K562 (cell line): ENCODE measurements around the gene TRIP10. TPM values are rescaled to one million over a fixed set of nuclear protein-coding genes. Genes with fewer than 3 reads are reported as not detected.

ENCODE experiments used
- BHLHE40 ChIP-seq: IDR thresholded peaks from 2 replicates; pipeline ENCODE4 v1.6.1; 2011; ENCODE audit warnings: low read length, improper control_type of control experiment
- CGGBP1 ChIP-seq: fragments of 250-450 bp; sonication (Bioruptor Pico); IDR thresholded peaks from 2 replicates; pipeline ENCODE4 v1.9.0; 2021; ENCODE audit warnings: mild to moderate bottlenecking
- CHD4 ChIP-seq: fragments of 200-600 bp; sonication (generic); IDR thresholded peaks from 3 replicates; pipeline ENCODE4 v1.6.1; 2012; ENCODE audit warnings: low read depth, mild to moderate bottlenecking, mixed read lengths, low read length, inconsistent platforms; ENCODE audit not compliant: insufficient read depth, insufficient replicate concordance, poor library complexity, severe bottlenecking
- COPS2 ChIP-seq: fragments of 450-650 bp; conservative IDR thresholded peaks from 2 replicates; pipeline ENCODE4 v1.6.1; 2016; ENCODE audit warnings: mild to moderate bottlenecking, moderate library complexity
- DLX4 ChIP-seq: fragments of 250-450 bp; sonication (Bioruptor Pico); IDR thresholded peaks from 2 replicates; pipeline ENCODE4 v1.6.1; 2021; ENCODE audit warnings: mild to moderate bottlenecking
- E2F1 ChIP-seq: sonication (generic); formaldehyde crosslinking; IDR thresholded peaks from 2 replicates; pipeline ENCODE4 v1.8.1; 2023; ENCODE audit warnings: mild to moderate bottlenecking, missing genetic modification reagents, moderate library complexity
- ELF1 ChIP-seq: fragments of 200-800 bp; sonication (Bioruptor generic); IDR thresholded peaks from 2 replicates; pipeline ENCODE4 v1.6.1; 2016; ENCODE audit warnings: missing genetic modification characterization, missing compliant biosample characterization
- IRF2 ChIP-seq: sonication (generic); formaldehyde crosslinking; IDR thresholded peaks from 2 replicates; pipeline ENCODE4 v1.8.1; 2022; ENCODE audit warnings: mild to moderate bottlenecking, missing genetic modification reagents
- IRF9 ChIP-seq: fragments of 450-650 bp; IDR thresholded peaks from 2 replicates; pipeline ENCODE4 v1.6.1; 2016; ENCODE audit warnings: missing biosample characterization, missing genetic modification characterization
- KHSRP ChIP-seq: fragments of 450-650 bp; IDR thresholded peaks from 2 replicates; pipeline ENCODE4 v1.6.1; 2017
- NR0B1 ChIP-seq: fragments of 450-650 bp; IDR thresholded peaks from one replicate; pipeline ENCODE4 v1.6.1; 2018; ENCODE audit warnings: mild to moderate bottlenecking, moderate library complexity; ENCODE audit not compliant: partially characterized antibody
- PHB2 ChIP-seq: fragments of 450-650 bp; IDR thresholded peaks from 2 replicates; pipeline ENCODE4 v1.6.1; 2017; ENCODE audit warnings: low read depth
- POLR3G ChIP-seq: IDR thresholded peaks from 2 replicates; pipeline ENCODE4 v1.6.1; 2011; ENCODE audit not compliant: insufficient read length, insufficient replicate concordance; ENCODE audit errors: extremely low read depth
- RBM22 ChIP-seq: fragments of 200-400 bp; formaldehyde crosslinking; IDR thresholded peaks from 2 replicates; pipeline ENCODE4 v1.6.1; 2018; ENCODE audit warnings: low read length, low read depth; ENCODE audit not compliant: poor library complexity, severe bottlenecking
- RBM25 ChIP-seq: fragments of 200-400 bp; formaldehyde crosslinking; IDR thresholded peaks from 2 replicates; pipeline ENCODE4 v1.6.1; 2018; ENCODE audit warnings: low read length, low read depth, moderate library complexity; ENCODE audit not compliant: severe bottlenecking
- RCOR1 ChIP-seq, 2 experiments: IDR thresholded peaks; 2 replicates each; pipeline ENCODE4 v1.6.1; 2012; ENCODE audit warnings: low read depth in 2 of 2, low read length in 2 of 2, borderline replicate concordance in 1 of 2, improper control_type of control experiment in 1 of 2
- SNRNP70 ChIP-seq: fragments of 200-400 bp; formaldehyde crosslinking; optimal IDR thresholded peaks from 2 replicates; pipeline ENCODE3; 2017; ENCODE audit warnings: low read depth, low read length
- TAF15 ChIP-seq: fragments of 200-400 bp; formaldehyde crosslinking; IDR thresholded peaks from 2 replicates; pipeline ENCODE4 v1.6.1; 2017; ENCODE audit warnings: mild to moderate bottlenecking, low read depth, low read length, moderate library complexity
- TAL1 ChIP-seq: fragments of 450-650 bp; IDR thresholded peaks from 2 replicates; pipeline ENCODE4 v1.6.1; 2016; ENCODE audit warnings: mild to moderate bottlenecking
- ZFPM2 ChIP-seq: fragments of 250-450 bp; sonication (Bioruptor Pico); IDR thresholded peaks from 2 replicates; pipeline ENCODE4 v1.5.1; 2022; ENCODE audit warnings: mild to moderate bottlenecking
- ZNF217 ChIP-seq: sonication (generic); formaldehyde crosslinking; IDR thresholded peaks from 2 replicates; pipeline ENCODE4 v1.8.0; 2022; ENCODE audit warnings: mild to moderate bottlenecking, missing genetic modification reagents
- polyA plus RNA-seq, 8 experiments: library from polyadenylated mRNA; depleted of rRNA in 4 of 8; stranded (reverse) in 5 of 8; unstranded in 3 of 8; fragments of >200 nt; fragmentation: Nextera tagmentation in 2 of 8; fragmentation: Illumina TruSeq in 1 of 8; extraction: Ambion mirVana in 2 of 8; extraction: Trizol in 1 of 8; gene quantifications; 2 replicates each; pipeline versions ENCODE4 v1.2.1 to v1.2.3, GENCODE V29; 2011 to 2014; ENCODE audit warnings: inconsistent platforms in 1 of 8, missing spikeins in 1 of 8
- total RNA-seq, 7 experiments: library from RNA; depleted of rRNA in 6 of 7; stranded (reverse); fragments of >200 nt in 6 of 7; fragmentation: Illumina TruSeq in 2 of 7; extraction: Trizol in 2 of 7; gene quantifications; 2 replicates each; pipeline versions ENCODE4 v1.2.1 to v1.2.3, GENCODE V29; 2011 to 2021; ENCODE audit warnings: low replicate concordance in 1 of 7
- TF ChIP-seq, protein P1 (sequence below): sonication (generic); formaldehyde crosslinking; IDR thresholded peaks from 2 replicates; pipeline ENCODE4 v1.8.0; 2023; ENCODE audit warnings: mild to moderate bottlenecking, missing genetic modification reagents

TRIP10 gene
- total and polyA plus RNA-seq, 9 of the 15 experiments (the other 6 are each of a cell fraction or from before 2014, with no cell fraction given) = 1.2 to 66.8 (median 36.1) TPM

- TF ChIP-seq IRF2 (CRISPR knock-in tag) = no peak
- TF ChIP-seq, protein P1, sequence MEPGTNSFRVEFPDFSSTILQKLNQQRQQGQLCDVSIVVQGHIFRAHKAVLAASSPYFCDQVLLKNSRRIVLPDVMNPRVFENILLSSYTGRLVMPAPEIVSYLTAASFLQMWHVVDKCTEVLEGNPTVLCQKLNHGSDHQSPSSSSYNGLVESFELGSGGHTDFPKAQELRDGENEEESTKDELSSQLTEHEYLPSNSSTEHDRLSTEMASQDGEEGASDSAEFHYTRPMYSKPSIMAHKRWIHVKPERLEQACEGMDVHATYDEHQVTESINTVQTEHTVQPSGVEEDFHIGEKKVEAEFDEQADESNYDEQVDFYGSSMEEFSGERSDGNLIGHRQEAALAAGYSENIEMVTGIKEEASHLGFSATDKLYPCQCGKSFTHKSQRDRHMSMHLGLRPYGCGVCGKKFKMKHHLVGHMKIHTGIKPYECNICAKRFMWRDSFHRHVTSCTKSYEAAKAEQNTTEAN (CRISPR knock-in tag) = 0 out of 2 replicates have a peak, but pooled peaks have one; percentile 27
- no peak for TF ChIP-seq CGGBP1 (CRISPR knock-in tag)
- TF ChIP-seq ELF1 (tag) = peak; percentile 93
- no peak for TF ChIP-seq CHD4
- no peak for TF ChIP-seq BHLHE40
- TF ChIP-seq RBM22 = no peak
- no peak for TF ChIP-seq IRF9
- TF ChIP-seq ZNF217 (CRISPR knock-in tag) = no peak
- no peak for TF ChIP-seq DLX4 (CRISPR knock-in tag)
- TF ChIP-seq RBM25 = no peak
- no peak for TF ChIP-seq NR0B1
- no peak for TF ChIP-seq KHSRP
- no peak for TF ChIP-seq SNRNP70
- TF ChIP-seq PHB2 = no peak
- no peak; the same call in 1 of the 2 replicates for TF ChIP-seq E2F1 (CRISPR knock-in tag)
- no peak for TF ChIP-seq TAF15
- no peak for TF ChIP-seq ZFPM2 (CRISPR knock-in tag)
- TF ChIP-seq TAL1 = peak; percentile 43; the same call in 1 of the 2 replicates
- TF ChIP-seq RCOR1 (IDR thresholded peaks at IDR 0.05; ENCODE audit: borderline replicate concordance in 1 of 2, low read depth in 2 of 2, low read length in 2 of 2) = peak in 1 of 2 experiments; percentile 50; a peak in 1 of 4 replicates
- TF ChIP-seq POLR3G = no peak
- TF ChIP-seq COPS2 = no peak
These were observed 1.4 kb upstream of the TRIP10 start (continued) for GRCh38 chr19:6737873-6738786.
